Keratinocyte (primary cell): ENCODE measurements around the gene OR52I1. TPM values are rescaled to one million over a fixed set of nuclear protein-coding genes. Genes with fewer than 3 reads are reported as not detected.

ENCODE experiments used
- DNase-seq: peaks from one replicate; pipeline ENCODE4 v3.0.0-alpha.2; 2011; ENCODE audit warnings: low read depth, missing footprints, low spot score
- FAIRE-seq: peaks from 2 replicates; lab custom pipeline; 2011; peaks lifted over from hg19 to GRCh38; lab: Jason Lieb, UNC
- H2AFZ ChIP-seq: 2 replicates; pipeline ENCODE4 v1.6.0; 2012; ENCODE audit warnings: low read length, control low read depth, inconsistent platforms; ENCODE audit not compliant: control insufficient read depth
- H3K27ac ChIP-seq: 2 replicates; pipeline ENCODE4 v1.5.1; 2011; ENCODE audit warnings: low read length; ENCODE audit not compliant: control insufficient read depth, insufficient read depth
- H3K27me3 ChIP-seq: 3 replicates; pipeline ENCODE4 v1.6.0; 2011; ENCODE audit warnings: low read length; ENCODE audit not compliant: control insufficient read depth, insufficient read depth; ENCODE audit errors: extremely low read depth
- H3K36me3 ChIP-seq, 2 experiments: 2 replicates in 1 of 2; 3 replicates in 1 of 2; pipeline ENCODE4 v1.5.1; 2011; ENCODE audit warnings: low read length in 2 of 2, mild to moderate bottlenecking in 1 of 2; ENCODE audit not compliant: control insufficient read depth in 2 of 2, insufficient read depth in 2 of 2; ENCODE audit errors: extremely low read depth in 1 of 2
- H3K4me1 ChIP-seq: 3 replicates; pipeline ENCODE4 v1.5.1; 2011; ENCODE audit warnings: low read length; ENCODE audit not compliant: control insufficient read depth, insufficient read depth; ENCODE audit errors: extremely low read depth
- H3K4me2 ChIP-seq: 3 replicates; pipeline ENCODE4 v1.6.0; 2011; ENCODE audit warnings: low read depth, low read length; ENCODE audit not compliant: control insufficient read depth, insufficient read depth; ENCODE audit errors: extremely low read depth
- H3K4me3 ChIP-seq, 3 experiments: fragments of 200-600 bp in 1 of 3; sonication (generic) in 1 of 3; 2 replicates in 2 of 3; 3 replicates in 1 of 3; pipeline ENCODE4 v1.5.1; 2011 to 2016; ENCODE audit warnings: low read length in 3 of 3, mild to moderate bottlenecking in 3 of 3, control low read depth in 2 of 3, inconsistent platforms in 1 of 3, low read depth in 1 of 3, mixed read lengths in 1 of 3, mixed run types in 1 of 3, moderate library complexity in 1 of 3; ENCODE audit not compliant: control insufficient read depth in 2 of 3, insufficient read depth in 2 of 3; ENCODE audit errors: extremely low read depth in 1 of 3
- H3K79me2 ChIP-seq: 2 replicates; pipeline ENCODE4 v1.6.0; 2012; ENCODE audit warnings: low read length; ENCODE audit not compliant: control insufficient read depth, insufficient read depth
- H3K9ac ChIP-seq: 3 replicates; pipeline ENCODE4 v1.6.0; 2011; ENCODE audit warnings: low read length; ENCODE audit not compliant: control insufficient read depth, insufficient read depth; ENCODE audit errors: extremely low read depth
- H3K9me1 ChIP-seq: 3 replicates; pipeline ENCODE4 v1.6.0; 2011; ENCODE audit warnings: low read length; ENCODE audit not compliant: control insufficient read depth, insufficient read depth; ENCODE audit errors: extremely low read depth
- H3K9me3 ChIP-seq: 2 replicates; pipeline ENCODE4 v1.5.1; 2012; ENCODE audit warnings: low read depth, low read length; ENCODE audit not compliant: control insufficient read depth
- H4K20me1 ChIP-seq: 3 replicates; pipeline ENCODE4 v1.6.0; 2011; ENCODE audit warnings: low read length; ENCODE audit not compliant: control insufficient read depth, insufficient read depth; ENCODE audit errors: extremely low read depth
- CTCF ChIP-seq, 3 experiments: IDR thresholded peaks in 1 of 3; conservative IDR thresholded peaks in 1 of 3; optimal IDR thresholded peaks in 1 of 3; 2 replicates in 2 of 3; 3 replicates in 1 of 3; pipeline versions ENCODE3 to v1.5.1; 2011; ENCODE audit warnings: low read length in 3 of 3, mild to moderate bottlenecking in 3 of 3, moderate library complexity in 2 of 3, control low read depth in 1 of 3, inconsistent platforms in 1 of 3; ENCODE audit not compliant: insufficient read depth in 2 of 3; ENCODE audit errors: extremely low read depth in 1 of 3
- EZH2 ChIP-seq: IDR thresholded peaks from one replicate; pipeline ENCODE4 v1.6.1; 2012; ENCODE audit warnings: inconsistent platforms, mild to moderate bottlenecking, low read length, moderate library complexity
- dilution Hi-C: fragments of 300-500 bp; cut with MboI; formaldehyde crosslinking; loops from one replicate; pipeline ENCODE4 v1.7.0; 2020; ENCODE audit warnings: low sequenced_read_pairs; ENCODE audit not compliant: extremely low pct_ligation_motif_present
- polyA plus RNA-seq, 5 experiments: library from polyadenylated mRNA; depleted of rRNA in 3 of 5; stranded (reverse) in 3 of 5; stranded (forward) in 1 of 5; unstranded in 1 of 5; fragments of >200 nt; gene quantifications; 1 replicate in 1 of 5; 2 replicates in 3 of 5; 3 replicates in 1 of 5; pipeline versions ENCODE4 v1.2.1 to v1.2.3, GENCODE V29; 2011 to 2012; ENCODE audit warnings: missing spikeins in 2 of 5, low read depth in 1 of 5, low replicate concordance in 1 of 5

Gene OR52I1
- polyA plus RNA-seq, 1 donor (not counting 4 experiments of a cell fraction or from before 2014, with no cell fraction given), result not detected

- Histone ChIP-seq H3K9me1 (no peaks in the 10 kb centered on the region), H3K27ac (no peak overlapping the region), H3K79me2 (no peaks in the 10 kb centered on the region), H3K4me1 (no peaks in the 10 kb centered on the region), H2AFZ (no peak overlapping the region), H4K20me1 (no peaks in the 10 kb centered on the region), H3K4me3 (no peak overlapping the region), H3K4me2 (no peak overlapping the region), H3K36me3 (no peaks in the 10 kb centered on the region), H3K9ac (no peak overlapping the region), H3K9me3 (no peaks in the 10 kb centered on the region), H3K27me3 (peaks cover 6% of the 10 kb centered on the region)
- dilution Hi-C loops, result no loop called here
- no peak for FAIRE-seq
- DNase-seq, result no peak
- TF ChIP-seq CTCF (optimal IDR thresholded peaks at IDR 0.05 in 1 of 3, IDR thresholded peaks at IDR 0.05 in 1 of 3, conservative IDR thresholded peaks at IDR 0.05 in 1 of 3; ENCODE audit: extremely low read depth in 1 of 3, insufficient read depth in 2 of 3, low read length in 3 of 3) (no peak), EZH2 (no peak)
These were observed 47.7 kb downstream of the OR52I1 start for GRCh38 chr11:4641501-4641900.

GRCh38 chr11:4642043-4642442 is 48.2 kb downstream of the OR52I1 start:
- H3K27ac ChIP-seq, result no peak overlapping the region
- no peaks in the 10 kb centered on the region for H3K36me3 ChIP-seq
- TF ChIP-seq CTCF (optimal IDR thresholded peaks at IDR 0.05 in 1 of 3, IDR thresholded peaks at IDR 0.05 in 1 of 3, conservative IDR thresholded peaks at IDR 0.05 in 1 of 3; ENCODE audit: extremely low read depth in 1 of 3, insufficient read depth in 2 of 3, low read length in 3 of 3), result no peak
- no peak for TF ChIP-seq EZH2
- H3K4me1 ChIP-seq, result no peaks in the 10 kb centered on the region
- no peak overlapping the region for H3K9ac ChIP-seq
- no peak overlapping the region for H3K4me3 ChIP-seq
- no peaks in the 10 kb centered on the region for H3K79me2 ChIP-seq
- no peaks in the 10 kb centered on the region for H4K20me1 ChIP-seq
- H3K27me3 ChIP-seq, result peaks cover 6% of the 10 kb centered on the region
- FAIRE-seq, result no peak
- no peak overlapping the region for H3K4me2 ChIP-seq
- dilution Hi-C loops, result no loop called here
- no peaks in the 10 kb centered on the region for H3K9me1 ChIP-seq
- no peak overlapping the region for H2AFZ ChIP-seq
- DNase-seq, result no peak
- no peaks in the 10 kb centered on the region for H3K9me3 ChIP-seq
